NCI-H2107 treated with DMSO at 0.1 percent for 48 hours (cell line): ENCODE measurements around the gene AQR.
"Not testable (repeated sequence)": the region's sequence is repeated elsewhere in the genome, so short reads cannot be mapped to it uniquely, and the experiment has no call there.

ENCODE experiments used
- DNase-seq: peaks from one replicate; lab custom pipeline; 2025; ENCODE audit not compliant: unreplicated experiment; lab: John Stamatoyannopoulos, UW

The AQR gene

GRCh38 chr15:34969340-34970097 is at the start of gene AQR:
Gene AQR, minus strand, starts transcription at chr15:34969742. Its CDS starts 129 bp downstream, at chr15:34969613.
- DNase-seq, result peak; percentile 60

- DNase-seq, result no peak
Observed at GRCh38 chr15:35014241-35014640, 44.7 kb upstream of the AQR start.

- no peak for DNase-seq
Observed at GRCh38 chr15:35013370-35013769, 43.8 kb upstream of the AQR start.

GRCh38 chr15:35007397-35007796 is 37.9 kb upstream of the AQR start:
- no peak for DNase-seq

- DNase-seq, result no peak
Observed at GRCh38 chr15:35005933-35006332, 36.4 kb upstream of the AQR start.

GRCh38 chr15:35003928-35004327 is 34.4 kb upstream of the AQR start:
- no peak for DNase-seq

GRCh38 chr15:35000511-35000910 is 31.0 kb upstream of the AQR start:
- no peak for DNase-seq

GRCh38 chr15:34999906-35000305 is 30.4 kb upstream of the AQR start:
- DNase-seq, result no peak

GRCh38 chr15:34994925-34995324 is 25.4 kb upstream of the AQR start:
- no peak for DNase-seq

- DNase-seq, result no peak
Observed at GRCh38 chr15:34993877-34994276, 24.3 kb upstream of the AQR start.

GRCh38 chr15:34993412-34993811 is 23.9 kb upstream of the AQR start:
- no peak for DNase-seq

GRCh38 chr15:34988027-34988902 is 18.7 kb upstream of the AQR start, which contains the start of gene ZNF770:
Gene ZNF770, minus strand, starts transcription at chr15:34988287. Its CDS starts 4,853 bp downstream, at chr15:34983434.
- peak; percentile 15 for DNase-seq

GRCh38 chr15:34987609-34988026 is 18.1 kb upstream of the AQR start:
- no peak for DNase-seq

GRCh38 chr15:34986771-34987480 is 17.4 kb upstream of the AQR start:
- DNase-seq, result no peak

GRCh38 chr15:34986326-34986725 is 16.8 kb upstream of the AQR start:
- DNase-seq, result no peak

- DNase-seq, result no peak
Observed at GRCh38 chr15:34984889-34985630, 15.5 kb upstream of the AQR start.

GRCh38 chr15:34976743-34977142 is 7.2 kb upstream of the AQR start:
- no peak for DNase-seq

GRCh38 chr15:34976073-34976472 is 6.5 kb upstream of the AQR start:
- DNase-seq, result no peak

- DNase-seq, result no peak
Observed at GRCh38 chr15:34973512-34973911, 4.0 kb upstream of the AQR start.

- DNase-seq, result not testable (repeated sequence)
Observed at GRCh38 chr15:34970098-34970643, 629 bp upstream of the AQR start.
